Stimulated activated naive CD8-positive, alpha-beta T cell treated with anti-CD3 and anti-CD28 coated beads, Interleukin-15, Interleukin-2, amounts not matched to agents 100 U/mL and 50 U/mL, for 24 hours (primary cell): ENCODE measurements around the gene C17orf100.
A peak's percentile ranks its signal among the peaks of the same experiment; 100 is the strongest.
"Not testable (repeated sequence)": the region's sequence is repeated elsewhere in the genome, so short reads cannot be mapped to it uniquely, and the experiment has no call there.

Source experiments
- ATAC-seq: fragments of 150-1000 bp; cut with Tn5 transposase; one replicate; pipeline ENCODE4 v1.10.0; 2021
- DNase-seq: peaks from one replicate; pipeline ENCODE4 v3.0.0; 2021

The C17orf100 gene

DNA sequence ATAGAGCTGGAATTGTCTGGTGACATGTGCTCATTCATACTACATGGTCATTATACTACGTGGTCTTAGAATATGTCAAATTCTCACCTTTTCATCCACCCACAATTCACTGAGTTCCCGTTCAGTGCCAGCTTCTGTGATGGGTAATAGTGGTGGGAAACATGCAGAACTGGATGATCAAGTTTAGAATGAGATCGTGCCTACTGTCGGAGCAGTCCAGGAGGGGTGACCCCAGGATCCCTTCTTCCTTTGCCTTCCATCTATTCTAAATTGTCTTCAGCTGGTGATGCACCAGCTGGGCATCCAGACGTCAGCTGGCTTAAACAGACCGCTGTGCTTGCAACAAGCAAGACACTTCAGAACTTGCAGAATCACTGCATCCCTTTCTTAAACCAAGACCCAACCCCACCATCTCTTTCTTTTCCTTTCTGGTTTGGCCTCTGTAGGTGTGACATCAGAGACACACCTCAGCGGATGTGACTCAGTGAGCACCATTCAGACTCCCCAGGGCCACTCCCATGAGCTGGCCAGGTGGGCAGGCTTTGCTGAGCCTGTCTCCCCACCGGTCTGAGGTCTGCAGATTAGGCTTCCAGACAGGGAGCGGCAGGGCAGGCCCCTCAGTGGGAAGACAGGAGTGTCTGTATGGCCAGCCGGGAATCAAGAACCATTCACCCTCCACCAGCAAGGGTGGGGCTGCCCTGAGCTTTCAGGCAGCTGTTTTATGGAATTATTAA lies 18.1 kb downstream of the C17orf100 start:
- ATAC-seq = no peak

DNA sequence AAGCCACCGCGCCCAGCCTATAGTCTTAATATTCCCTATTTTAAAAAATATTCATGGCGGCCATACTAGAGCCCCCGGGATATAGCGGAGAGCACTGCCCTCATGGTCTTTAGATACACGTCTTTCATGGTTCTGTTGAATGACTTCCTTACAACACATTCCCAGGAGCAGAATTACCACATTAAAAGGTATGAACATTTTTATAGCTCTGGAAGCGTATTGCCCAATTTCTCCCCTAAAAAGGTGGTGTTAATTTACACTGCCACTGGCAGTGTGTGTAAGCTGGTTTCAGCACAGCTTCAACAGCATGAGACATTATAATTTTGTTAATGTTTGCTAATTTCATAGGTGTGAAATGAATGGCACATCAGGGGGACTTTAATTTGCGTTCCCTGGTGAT lies 19.0 kb downstream of the C17orf100 start:
- no peak for ATAC-seq
- no peak for DNase-seq

More for the DNA sequence above, 18.1 kb downstream of the C17orf100 start:
- no peak for DNase-seq

DNA sequence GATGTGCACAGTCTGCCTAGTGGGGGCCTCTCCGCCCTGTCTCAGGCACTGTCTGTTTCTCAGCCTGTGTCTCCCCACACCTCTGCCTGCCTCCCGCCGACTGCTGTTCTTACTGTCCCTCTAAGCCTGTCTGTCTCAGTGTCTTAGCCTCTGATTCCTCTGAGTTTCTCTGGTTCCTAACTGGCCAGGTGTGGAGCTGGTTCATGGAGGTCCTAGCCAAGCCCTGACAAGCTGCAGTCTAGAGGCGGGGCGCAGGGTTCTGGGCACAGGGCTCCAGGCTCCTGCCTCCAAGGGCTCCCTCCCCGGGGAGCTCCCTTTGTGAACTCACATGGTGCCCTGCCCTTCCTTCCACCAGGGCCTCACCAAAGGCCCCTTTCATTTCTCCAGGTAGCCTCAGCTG lies 19.4 kb downstream of the C17orf100 start:
- no peak for ATAC-seq
- DNase-seq = no peak

DNA sequence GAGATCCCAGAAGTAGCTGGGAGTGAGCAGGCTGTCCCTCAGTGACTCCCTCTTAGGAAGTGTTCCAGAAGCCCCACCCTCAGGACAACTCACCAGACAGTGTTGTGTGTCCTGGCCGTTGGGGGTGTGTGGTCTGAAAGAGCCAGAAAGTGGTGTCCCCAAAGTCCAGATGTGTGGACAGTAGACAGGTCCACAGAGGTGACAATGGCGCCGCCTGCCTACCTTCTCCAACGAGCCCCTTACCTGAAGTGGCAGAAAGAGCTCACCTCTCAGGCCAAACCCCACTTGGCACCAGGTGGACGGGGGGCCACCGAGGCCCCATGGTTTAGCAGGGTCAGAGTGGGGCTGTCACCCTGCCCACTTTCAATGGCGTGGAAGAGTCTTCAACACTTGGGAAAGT lies 19.9 kb downstream of the C17orf100 start:
- DNase-seq = no peak
- ATAC-seq = no peak

DNA sequence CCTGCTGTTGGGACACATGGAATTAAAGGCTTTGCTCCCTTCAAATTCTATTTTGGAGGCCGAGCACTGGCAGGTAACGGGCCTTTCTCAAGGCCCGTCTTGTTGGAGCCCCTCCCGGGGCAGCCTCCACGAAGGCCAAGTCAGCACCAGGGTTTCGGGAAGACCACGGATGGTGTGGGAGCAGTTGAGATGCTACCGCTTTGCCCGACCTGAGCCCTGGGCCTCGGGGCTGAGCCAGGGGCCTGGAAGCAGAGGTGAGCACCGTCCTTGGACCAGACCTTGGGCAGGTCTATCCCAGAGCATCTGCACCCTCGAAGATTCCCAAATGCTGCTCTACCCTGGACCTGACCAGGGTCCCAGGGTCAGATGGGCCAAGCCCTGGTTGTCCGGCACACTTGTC lies 23.0 kb downstream of the C17orf100 start:
- DNase-seq = no peak
- ATAC-seq = no peak

DNA sequence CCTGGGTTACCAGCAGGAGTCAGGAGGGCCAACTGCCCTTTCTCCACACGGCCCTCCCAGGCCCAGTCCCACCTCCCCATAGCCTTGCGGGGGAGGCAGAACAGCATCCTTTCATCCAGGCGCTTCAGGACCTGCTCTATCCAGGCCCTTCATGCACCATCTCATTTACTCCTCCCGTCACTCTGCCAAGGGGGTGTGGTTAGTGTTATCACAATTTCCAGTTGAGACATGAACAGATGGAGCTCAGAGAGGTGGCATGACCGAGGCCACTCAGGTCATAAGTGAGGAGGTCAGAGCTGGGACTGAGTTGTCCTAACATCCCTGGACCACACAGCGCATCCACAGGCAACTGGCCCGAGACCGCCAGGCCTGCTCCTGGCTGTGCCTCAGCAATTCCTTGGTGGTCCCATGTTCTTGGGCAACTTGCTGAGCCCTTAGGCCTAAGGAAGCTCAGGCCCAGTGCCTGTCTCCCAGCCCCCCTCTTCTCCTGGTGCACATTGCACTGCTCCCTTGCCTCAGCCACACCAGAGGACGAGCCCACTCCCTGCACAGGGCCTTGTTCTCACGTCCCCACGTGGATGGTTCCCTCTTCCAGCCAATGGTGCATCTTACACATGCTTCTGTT lies 23.8 kb downstream of the C17orf100 start:
- ATAC-seq = no peak

DNA sequence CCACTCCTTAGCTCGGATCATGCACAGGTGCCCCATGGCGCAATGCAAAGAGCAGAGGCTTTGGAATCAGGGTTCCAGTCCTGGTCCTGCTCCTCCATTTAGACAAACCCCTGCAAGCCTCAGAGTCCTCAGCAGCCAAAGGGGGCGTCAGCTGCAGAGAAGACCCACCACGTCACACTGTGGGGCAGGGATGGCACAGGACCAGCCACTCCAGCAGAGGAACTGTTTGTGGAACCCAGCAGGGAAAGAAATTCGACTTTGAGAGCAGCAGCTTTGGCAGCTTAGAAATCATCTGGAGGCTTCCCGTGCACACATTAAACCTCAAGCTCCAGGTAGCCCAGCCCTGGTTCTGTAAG lies 25.2 kb downstream of the C17orf100 start:
- ATAC-seq (no peak), DNase-seq (no peak)

More for the DNA sequence above, 23.8 kb downstream of the C17orf100 start:
- DNase-seq = no peak

DNA sequence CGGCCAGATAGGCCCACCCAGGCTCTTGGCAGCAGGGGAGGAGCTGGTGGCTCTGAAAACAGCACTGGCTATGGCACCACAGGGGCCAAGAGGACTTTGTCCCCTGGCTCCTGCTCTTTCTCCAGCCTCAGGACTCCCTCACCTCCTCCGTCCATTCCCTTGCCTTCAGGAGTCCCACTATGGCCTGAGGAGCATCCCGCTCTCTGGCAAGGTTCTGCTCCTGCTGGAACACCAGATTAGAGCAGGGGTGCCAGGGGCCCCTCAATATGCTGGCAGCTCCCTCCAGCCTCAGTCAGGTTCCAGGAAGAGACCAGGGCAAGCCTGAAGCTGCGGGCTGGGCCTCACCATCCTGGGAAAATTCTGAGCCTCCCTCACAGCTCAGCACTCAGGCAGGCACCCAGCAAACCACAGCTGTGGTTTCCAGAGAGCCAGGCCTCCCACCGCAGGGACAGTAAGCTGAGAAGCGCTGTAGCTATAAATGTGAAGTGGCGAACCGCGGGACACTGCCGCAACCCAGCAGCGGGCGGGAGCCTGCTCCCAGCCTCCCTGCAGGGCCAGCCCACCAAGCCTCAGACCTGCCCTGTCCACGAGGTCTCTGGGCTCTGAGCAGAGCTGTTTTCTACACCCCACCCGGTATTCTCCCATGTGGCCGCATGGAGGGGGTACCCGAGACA lies 25.7 kb downstream of the C17orf100 start:
- ATAC-seq = peak; percentile 48
- DNase-seq = no peak

DNA sequence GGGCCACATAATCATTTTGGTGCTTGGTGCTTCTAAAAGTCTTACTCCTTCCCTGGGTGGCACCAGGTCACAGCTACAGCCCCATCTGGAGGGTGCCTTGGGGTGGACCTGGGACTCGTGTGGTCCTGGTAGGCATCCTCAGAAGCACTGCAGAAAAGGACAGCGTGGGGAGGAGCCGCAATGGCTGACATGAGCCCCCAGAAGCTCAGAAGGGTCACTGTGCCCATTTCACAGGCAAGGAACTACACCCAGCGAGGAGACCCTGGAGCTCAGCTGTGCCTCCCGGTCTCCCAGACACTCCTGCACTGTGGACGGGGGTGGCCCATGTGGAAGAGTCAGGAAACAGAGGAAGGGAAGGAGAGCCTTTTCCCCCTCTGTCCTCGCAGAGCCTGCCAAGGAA lies 26.4 kb downstream of the C17orf100 start:
- ATAC-seq (no peak), DNase-seq (no peak)

DNA sequence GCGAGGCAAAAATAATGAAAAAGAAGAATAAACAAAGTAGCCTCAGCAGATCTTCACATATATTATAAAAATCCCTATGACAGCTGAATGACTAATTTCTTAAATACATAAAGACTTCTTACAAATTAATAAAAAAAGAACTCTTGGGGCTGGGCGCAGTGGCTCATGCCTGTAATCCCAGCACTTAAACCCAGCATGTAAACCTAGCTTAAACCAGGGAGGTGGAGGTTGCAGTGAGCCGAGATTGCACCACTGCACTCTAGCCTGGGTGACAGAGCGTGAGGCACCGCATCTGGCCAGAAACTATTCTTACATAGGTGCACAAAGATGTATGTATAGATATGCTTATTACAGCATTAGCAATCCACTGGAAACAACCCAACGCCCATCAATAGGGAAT lies 27.7 kb downstream of the C17orf100 start:
- DNase-seq (no peak), ATAC-seq (no peak)

DNA sequence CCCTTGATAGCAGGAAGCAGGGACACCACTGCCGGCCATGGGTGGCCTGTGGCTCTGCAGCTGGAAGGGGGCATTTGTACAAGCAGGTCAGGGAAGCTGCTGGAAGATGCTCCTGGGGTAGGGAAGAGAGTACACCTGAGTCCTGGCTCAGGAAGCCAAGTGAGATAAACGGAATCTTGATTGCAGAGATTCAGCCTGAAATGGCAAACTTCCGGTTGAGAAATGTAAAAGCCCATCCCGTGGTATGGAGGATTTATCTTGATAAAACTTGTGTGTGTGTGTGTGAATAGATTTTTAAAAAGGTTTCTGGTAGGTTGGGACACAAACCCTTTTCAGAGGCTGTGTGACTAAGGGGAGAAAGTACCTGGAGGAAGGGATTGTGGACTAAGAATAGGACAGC lies 29.6 kb downstream of the C17orf100 start:
- ATAC-seq (no peak), DNase-seq (no peak)

DNA sequence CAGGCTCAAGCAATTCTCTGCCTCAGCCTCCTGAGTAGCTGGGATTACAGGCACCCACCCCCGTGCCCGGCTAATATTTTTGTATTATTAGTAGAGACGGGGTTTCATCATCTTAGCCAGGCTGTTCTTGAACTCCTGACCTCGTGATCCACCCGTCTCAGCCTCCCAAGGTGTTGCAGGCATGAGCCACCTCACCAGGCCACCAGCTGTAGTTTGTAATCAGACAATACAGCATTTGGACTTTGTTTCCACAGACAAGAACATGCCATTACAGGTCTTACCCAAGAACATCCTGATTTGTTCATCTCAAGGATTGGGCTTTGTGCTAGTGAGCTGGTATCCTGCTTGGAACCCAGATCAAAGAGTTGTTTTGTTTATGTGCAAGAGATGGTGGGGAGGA lies 30.1 kb downstream of the C17orf100 start:
- ATAC-seq = no peak
- no peak for DNase-seq

DNA sequence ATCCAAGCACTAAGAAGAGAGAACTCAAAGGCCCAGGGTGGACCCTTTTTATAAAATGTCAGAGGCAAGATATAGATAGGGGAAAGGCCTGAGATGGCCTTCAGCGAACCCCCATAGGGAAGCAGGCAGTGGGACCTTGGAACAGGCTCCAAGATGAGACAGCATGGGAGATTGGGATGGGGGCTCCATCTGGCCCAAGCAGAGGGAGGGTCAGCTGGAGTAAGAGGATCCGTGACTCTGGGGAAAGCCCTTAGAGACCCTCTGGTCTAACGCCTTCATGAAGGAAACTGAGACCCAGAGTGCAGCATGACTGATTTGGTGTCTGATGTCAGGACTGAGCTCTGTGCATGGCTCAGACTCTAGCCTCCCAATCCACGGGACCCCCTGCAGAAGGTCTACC lies 30.8 kb downstream of the C17orf100 start:
- DNase-seq (no peak), ATAC-seq (no peak)

DNA sequence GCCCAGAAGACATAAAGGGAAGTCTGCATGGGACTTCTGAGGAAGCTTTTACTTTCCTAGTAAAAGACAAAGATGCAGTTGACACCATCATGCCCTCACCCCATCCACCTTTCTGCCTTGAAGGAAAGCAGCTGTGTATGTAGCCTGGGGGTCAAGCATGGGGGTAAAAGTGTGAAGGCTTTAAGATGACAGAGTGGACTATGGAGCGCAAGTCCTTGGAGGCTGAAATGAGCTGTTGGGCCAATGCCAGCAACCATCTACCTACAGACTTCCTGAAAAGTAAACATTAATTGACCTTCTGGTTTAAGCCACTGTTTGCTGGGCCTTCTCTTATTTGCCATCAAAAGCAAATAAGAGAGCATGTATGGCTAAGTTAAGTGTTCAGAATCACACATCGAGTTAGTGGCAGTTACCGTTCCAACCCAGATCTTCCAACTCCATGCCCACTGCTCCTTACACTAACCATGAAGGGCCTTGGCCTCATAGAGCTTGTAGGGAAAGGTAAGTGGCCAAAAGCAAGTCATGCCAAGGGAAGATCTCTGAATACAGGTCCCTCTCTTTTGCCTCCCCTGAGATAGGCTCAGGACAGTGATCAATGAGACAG lies 31.6 kb downstream of the C17orf100 start:
- no peak for ATAC-seq
- no peak for DNase-seq

DNA sequence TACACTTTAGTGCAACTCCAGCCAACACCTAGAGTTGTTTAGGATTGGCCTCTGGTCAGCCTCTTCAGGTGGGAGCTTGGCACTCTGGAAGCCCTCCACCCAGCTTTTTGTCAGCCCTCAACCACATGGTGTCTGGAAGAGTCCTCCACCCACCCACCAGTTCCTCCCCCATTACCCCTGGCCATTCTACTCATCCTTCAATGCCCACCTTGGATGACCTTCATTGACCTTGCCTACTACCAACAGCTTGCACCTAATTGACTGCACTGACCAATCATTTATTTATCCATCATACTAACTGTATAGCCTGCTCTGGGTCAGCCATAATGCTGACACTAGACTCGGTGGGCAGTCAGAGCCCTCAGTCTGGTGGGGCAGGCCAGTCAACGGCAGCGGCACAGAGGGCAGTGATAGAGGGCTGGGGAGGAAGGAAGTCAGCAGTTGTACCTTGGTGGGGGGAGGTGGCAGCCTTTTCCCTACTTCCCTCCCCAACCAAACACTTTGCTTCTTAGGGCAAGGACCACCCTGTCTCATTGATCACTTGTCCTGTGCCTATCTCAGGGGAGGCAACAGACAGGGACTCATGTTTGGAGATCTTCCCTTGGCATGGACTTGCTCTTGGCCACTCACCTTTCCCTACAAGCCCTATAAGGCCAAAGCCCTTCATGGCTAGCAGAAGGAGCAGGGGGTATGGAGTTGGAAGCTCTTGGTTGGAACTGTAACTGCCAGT lies 32.3 kb downstream of the C17orf100 start:
- DNase-seq (no peak), ATAC-seq (no peak)

DNA sequence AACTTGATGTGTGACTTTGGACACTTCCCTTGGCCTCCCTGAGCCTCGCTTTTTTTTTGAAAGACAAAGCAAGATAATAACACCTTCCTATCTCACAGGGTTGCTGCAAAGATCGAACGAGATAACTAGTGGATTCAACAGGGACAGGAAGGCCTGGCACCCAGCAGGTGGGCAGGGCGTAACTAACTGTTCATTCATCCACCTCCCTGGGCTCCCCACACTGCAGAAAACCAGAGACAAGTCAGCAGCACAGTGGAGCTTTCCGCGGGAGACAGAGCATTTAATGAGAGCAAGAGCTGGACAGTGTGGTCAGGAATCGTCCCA lies 32.9 kb downstream of the C17orf100 start:
- no peak for DNase-seq
- ATAC-seq = no peak

DNA sequence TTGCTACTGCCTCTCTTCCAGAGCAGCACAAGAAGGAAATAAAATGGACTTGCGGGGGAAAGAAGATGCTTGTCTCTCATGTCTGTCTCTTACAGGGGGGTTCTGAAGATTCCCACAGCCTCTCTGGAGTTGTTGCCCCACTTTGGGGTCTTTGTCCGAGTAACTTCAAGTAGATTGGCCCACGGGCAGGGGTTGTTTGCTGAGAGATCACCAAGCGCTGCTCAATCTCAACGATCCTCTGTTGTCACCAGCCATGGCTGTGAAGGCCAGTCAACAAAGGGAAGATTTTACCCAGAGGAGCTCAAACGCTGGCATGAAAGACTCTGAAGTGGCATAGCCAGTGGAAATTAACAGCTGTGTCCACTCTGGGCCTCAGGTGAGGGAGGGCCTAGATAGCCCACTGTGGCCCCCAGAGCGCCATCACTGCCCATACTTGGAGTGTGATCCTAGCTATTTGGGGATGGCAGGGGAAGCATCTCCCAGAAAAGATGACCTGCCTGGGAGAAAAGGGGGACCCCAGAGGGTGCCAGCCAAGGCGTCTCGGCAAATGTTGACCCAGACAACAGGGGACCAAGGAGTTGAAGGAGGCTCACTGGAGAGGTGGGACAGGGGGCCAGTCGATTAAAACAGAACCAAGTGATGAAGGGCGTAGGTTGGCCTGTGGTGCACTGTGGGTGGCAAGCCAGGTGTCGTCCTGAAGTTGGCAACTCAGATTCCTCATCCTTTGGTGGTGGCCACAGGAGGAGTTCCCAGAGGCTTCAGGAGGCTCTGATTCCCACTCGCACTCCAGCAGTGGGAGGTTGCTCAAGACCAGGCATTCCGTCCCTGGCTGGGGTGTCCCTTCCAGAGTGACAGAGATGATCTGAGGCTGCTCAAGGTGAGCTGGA lies 33.6 kb downstream of the C17orf100 start:
- DNase-seq (no peak), ATAC-seq (no peak)

DNA sequence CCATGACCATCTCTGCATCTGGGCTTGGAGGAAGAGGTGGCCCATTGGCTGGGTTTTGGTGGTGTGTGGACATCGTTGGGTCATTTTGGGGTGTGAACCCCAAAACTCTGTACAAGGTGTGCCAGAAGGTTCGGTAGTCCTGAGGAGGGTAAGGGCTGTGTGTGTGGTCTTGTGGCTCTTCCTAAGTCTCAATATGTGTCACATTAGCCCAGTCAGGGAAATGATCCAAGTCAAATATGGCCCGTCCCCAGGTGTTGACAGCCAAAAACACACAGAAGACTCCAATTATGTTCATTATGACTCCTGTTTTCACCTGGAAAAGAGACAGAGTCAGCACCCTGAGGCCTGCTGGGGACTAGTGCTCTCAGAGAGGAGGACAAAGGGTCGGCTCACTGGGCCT lies 34.5 kb downstream of the C17orf100 start:
- DNase-seq = no peak
- ATAC-seq = no peak

DNA sequence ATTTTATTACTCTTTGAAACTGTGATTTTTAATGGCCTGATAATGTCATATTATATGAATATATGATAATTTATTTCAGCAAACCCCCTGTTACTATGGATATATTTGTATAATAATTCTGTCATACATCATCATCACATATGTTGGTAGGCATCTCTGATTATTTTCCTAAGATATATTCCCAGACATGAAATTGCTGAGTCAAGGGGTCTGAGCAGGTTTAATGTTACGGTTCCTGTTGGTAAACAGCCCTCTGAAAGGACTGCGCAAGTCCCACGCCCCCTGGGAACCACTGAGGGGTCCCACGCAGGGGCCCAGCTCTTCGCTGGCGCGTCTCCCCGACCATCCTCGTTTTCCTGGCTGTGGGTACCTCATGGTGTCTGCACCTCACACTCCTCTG lies 37.4 kb downstream of the C17orf100 start:
- ATAC-seq (no peak), DNase-seq (no peak)

DNA sequence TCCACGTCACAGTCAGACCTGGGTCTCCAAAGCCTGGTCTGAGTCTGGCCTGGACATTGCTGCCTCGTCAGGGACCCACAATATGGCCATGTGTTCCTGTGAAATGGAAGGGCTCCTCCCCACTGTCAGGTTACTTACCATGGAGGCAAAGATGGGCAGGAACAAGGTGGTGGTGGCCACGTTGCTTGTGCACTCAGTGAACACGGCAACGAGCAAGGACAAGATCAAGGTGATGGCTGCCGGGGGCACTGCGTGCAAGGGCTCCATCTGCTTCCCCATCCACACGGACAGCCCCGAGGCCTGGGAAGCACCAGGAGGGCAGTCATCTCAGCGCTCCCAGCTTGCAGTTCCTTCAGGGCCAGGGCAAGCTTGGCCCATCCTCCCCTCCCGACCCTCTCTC lies 39.1 kb downstream of the C17orf100 start:
- no peak for DNase-seq
- no peak for ATAC-seq

DNA sequence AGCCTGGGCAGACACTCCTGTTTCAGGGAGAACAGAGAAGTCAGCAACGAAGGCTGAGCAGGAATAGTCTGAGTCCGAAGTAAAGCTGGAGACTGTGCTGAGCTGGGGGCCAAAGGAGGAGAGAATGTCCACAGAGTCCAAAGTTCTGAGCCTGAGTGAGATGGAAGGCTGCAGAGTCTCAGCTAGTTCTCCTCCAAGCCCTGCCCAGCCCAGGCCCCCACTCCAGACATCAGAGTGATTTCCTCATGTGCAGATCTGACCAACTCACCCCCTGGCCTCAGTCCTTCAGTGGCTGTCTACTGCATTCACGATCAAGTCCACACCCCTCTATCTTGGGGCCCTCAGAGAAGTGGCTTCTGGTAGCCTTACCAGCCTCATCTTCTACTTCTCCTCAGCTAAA lies 40.0 kb downstream of the C17orf100 start:
- no peak for ATAC-seq

DNA sequence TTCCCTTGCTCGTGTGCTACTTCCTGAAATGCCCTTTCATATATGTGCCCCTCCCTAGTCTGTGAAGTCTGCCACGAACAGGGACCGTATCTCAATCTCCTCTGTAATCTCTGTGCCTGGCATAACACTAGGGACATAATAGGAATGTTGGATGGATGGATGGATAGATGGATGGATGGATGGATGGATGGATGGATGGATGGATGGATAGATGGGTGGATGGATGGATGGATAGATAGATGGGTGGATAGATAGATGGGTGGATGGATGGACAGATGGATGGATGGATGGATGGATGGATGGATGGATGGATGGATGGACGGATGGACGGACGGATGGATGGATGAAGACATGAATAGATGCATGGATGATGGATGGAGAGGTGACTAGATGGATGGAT lies 40.4 kb downstream of the C17orf100 start:
- DNase-seq, ATAC-seq: not testable (repeated sequence)

More for the DNA sequence above, 40.0 kb downstream of the C17orf100 start:
- no peak for DNase-seq
